Activated T-helper 1 cell treated with anti-CD3 and anti-CD28 coated beads, Interleukin-2, amount 50 U/mL, for 16 hours (primary cell): Measurements from ENCODE around the gene ATP2A3.
"Not testable (repeated sequence)": the region's sequence is repeated elsewhere in the genome, so short reads cannot be mapped to it uniquely, and the experiment has no call there.

Experiments used
- DNase-seq, 2 donors: peaks; one replicate each; pipeline ENCODE4 v3.0.0-alpha.2; 2020; ENCODE audit warnings: low read depth in 1 of 2, low spot score in 1 of 2

The ATP2A3 gene

DNA sequence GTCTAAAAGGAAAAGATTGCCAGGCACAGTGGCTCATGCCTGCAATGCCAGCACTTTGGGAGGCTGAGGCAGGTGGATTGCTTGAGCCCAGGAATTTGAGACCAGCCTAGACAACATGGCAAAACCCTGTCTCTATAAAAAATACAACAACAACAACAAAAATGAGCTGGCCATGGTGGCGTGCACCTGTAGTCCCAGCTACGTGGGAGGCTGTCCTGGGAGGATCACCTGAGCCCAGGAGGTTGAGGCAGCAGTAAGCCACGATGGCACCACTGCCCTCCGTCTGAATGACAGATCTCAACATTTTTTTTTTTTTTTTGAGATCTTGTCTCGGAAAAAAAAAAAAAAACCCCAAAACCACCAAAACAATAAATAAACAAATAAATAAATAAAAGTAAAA lies 28.1 kb upstream of the ATP2A3 start:
- no peak for DNase-seq

DNA sequence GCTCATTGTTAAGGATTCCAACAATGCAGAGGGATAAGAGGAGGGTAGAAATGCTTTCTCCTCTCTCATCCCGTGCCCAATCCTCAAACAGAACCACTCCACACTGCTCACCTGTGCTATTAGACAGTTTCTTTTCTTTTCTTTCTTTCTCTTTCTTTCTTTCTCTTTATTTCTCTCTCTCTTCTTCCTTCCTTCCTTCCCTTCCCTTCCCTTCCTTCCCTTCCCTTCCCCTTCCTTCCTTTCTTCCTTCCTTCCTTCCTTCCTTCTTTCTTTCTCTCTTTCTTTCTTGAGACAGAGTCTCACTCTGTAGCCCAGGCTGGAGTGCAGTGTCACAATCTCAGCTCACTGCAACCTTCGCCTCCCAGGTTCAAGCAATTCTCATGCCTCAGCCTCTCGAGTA lies 27.5 kb upstream of the ATP2A3 start:
- not testable (repeated sequence) for DNase-seq

GRCh38 chr17:3990386-3991127 lies 26.3 kb upstream of the ATP2A3 start:
- DNase-seq: no peak

GRCh38 chr17:3989041-3989886 lies 25.0 kb upstream of the ATP2A3 start:
- DNase-seq: no peak

DNA sequence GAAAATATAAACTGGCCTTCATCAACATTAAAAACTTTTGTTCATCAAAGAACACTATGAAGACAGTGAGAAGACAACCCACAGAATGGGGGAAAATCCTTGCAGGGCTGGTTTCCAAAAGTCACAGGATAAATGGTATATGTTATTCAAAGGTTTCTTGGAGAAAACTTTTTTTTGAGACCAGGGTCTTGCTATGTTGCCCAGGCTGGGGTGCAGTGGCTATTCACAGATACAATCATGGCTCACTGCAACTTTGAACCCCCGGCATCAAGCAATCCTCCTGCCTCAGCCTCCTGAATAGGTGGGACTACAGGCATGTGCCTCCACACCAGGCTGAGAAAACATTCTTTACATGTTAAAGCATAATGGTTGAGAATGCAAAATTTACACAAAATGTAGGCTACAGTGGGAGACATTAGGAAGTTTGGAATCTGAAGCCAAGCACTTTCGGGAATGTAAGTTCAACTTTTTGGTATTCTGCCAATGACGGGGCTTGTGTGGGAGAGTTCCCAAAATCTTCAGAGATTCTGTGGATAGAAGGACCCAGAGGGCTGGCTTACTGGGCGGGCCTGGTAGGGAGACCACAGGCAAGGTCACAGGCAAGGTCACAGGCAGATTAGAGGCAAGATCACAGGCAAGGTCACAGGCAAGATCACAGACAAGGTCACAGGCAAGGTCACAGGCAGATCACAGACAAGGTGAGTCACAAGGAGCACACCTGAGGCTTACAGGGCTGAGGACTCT lies 24.2 kb upstream of the ATP2A3 start:
- DNase-seq: no peak

DNA sequence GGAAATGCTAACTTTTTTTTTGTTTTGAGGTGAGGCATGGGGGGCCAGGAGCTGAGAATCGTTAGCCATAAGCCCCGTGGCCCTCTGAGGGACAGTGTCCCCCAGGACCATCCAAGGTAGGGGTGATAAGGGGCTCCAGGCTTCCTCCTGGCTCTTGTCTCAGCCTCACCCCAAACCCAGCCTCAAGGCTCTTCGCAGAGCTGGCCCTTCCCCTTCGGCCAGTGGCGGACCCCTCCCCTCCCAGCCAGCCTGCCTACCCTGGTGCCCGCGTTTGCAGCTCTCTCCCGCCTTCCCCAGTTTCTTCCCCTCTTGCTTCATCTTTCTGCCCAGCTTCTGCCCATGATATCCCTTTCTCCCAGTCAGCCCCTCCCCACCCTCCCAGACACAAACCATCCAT lies 22.7 kb upstream of the ATP2A3 start:
- no peak for DNase-seq

- no peak for DNase-seq
Observed at GRCh38 chr17:3986270-3986938, 22.2 kb upstream of the ATP2A3 start.

GRCh38 chr17:3985846-3986245 lies 21.6 kb upstream of the ATP2A3 start:
- DNase-seq: no peak

DNA sequence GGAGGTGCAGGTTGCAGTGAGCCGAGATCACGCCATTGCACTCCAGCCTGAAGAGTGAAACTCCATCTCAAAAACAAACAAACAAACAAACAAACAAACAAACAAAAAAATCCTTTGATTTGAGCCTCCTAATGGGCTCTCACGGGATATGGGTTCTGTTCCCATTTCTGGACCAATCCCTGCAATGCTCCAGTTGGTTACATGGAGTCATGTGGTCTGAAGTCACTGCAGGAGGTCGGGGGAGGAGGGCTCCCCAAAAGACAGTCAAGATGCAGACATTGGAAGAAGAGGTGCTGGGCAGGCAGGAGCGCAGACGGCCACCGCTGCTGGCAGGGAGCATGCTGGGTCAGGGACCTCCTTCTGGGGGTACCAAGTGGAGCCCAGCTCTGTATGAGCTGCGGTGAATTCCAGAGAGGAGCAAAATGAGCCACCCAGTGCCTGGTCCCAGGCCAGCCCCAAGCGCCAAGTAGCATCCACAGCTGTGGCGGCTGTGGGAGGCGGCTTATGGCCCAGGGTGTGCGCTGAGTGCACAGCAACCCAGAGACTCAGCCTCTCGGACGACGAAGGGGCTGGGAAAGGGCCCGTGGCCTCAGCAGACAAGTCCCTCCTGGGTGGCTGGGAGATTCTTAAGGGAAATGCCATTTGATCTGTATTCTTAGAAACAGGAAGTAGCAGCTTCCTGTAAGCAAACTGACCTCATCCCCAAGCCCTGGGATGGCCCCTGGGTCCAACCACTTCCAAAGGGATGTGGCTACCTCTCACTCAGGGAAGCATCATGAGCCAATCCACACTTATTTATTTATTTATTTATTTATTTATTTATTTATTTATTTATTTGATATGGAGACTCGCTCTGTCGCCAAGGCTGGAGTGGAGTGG lies 19.6 kb upstream of the ATP2A3 start:
- no peak for DNase-seq

- no peak for DNase-seq
Observed at GRCh38 chr17:3982541-3983017, 18.3 kb upstream of the ATP2A3 start.

- no peak for DNase-seq
Observed at GRCh38 chr17:3982113-3982512, 17.9 kb upstream of the ATP2A3 start.

- DNase-seq: no peak
Observed at GRCh38 chr17:3981455-3981854, 17.2 kb upstream of the ATP2A3 start.

DNA sequence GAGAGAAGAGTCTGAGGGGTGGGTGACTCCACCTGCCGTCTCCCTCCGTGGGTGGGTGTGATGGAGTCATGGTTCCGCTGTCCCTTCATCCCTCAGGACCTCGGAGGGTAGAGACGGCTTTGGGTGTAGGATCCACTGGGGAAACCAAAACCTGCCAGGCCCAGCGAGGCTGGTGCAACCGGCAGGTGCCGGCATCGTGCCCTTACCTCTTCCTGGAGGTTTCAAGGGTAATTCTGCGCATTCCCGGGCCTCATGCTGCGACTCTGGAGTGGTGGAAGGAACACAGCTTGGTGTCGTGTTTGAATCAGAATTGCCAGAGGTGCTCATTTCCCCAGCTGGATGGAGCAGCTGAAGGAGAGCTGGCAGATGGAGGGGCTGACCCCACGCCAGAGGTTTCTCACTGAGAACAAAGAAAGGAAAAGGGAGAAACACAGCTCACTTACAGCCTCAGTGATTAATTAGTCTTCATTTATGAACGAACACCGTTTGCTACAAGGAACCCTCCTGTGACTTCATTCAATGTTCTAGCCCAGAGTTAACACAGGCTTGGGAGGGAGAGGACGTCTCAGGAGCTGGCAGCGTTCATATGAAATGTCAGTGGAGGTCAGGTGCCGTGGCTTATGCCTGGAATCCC lies 16.3 kb upstream of the ATP2A3 start:
- DNase-seq: no peak

GRCh38 chr17:3979290-3979611 lies 15.0 kb upstream of the ATP2A3 start:
- no peak for DNase-seq

- no peak for DNase-seq
Observed at GRCh38 chr17:3978421-3979289, 14.4 kb upstream of the ATP2A3 start.

DNA sequence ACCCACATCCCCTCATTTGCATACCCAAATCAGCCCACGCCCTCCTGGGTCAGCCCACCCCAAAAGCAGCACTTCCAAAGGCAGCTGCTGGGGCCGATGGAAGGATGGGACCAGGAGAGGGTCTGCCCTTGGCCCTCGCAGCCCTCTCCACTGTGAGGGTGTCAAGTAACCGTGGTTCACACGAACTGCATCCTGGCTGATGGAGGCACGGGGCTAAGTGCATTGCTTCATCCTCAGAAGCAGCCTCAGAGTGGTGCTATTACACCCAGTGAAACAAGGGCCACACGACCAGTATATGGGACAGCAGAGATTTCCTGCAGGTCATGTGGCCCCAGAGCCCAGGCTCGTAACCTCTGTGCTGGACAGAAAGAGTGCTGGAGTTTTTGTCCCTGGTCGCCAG lies 13.2 kb upstream of the ATP2A3 start:
- no peak for DNase-seq

- no peak for DNase-seq
Observed at GRCh38 chr17:3976675-3977171, 12.5 kb upstream of the ATP2A3 start.

DNA sequence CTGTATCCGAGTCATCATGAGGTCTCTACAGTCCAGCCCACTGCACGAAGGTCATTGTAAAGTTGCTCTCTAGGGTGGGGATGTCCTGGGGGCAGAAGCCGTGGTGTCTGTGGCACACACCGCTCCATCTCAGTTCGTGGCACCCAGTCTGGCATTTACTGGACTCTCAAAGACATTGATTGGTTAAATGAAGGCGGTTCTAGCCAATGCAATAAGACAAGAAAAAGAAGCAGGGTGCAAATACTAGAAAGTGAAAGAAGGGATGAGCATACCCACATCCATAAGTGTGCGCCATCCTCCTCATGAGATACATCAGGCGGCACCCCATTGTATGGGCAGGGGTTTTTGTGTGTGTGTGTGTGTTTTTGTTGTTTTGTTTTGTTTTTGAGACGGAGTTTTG lies 10.7 kb upstream of the ATP2A3 start:
- no peak for DNase-seq
